GM19351 (cell line): ENCODE data around the gene LAMB3.
"Not testable (repeated sequence)": the region's sequence is repeated elsewhere in the genome, so short reads cannot be mapped to it uniquely, and the experiment has no call there.

Experiments used
- ATAC-seq: cut with Tn5 transposase; IDR thresholded peaks from one replicate; pipeline ENCODE4 v1.9.1; 2021; ENCODE audit warnings: mild to moderate bottlenecking, moderate library complexity; ENCODE audit not compliant: unreplicated experiment

The LAMB3 gene

GRCh38 chr1:209652121-209652735, at the start of gene LAMB3:
TSS of gene LAMB3 (minus strand) at chr1:209652425. CDS start at chr1:209650944, 1,481 bp downstream.
- ATAC-seq = no peak

- not testable (repeated sequence) for ATAC-seq
Measured at GRCh38 chr1:209700686-209701085, 48.5 kb upstream of the LAMB3 start.

GRCh38 chr1:209697126-209697525, 44.9 kb upstream of the LAMB3 start:
- no peak for ATAC-seq

GRCh38 chr1:209696673-209697072, 44.4 kb upstream of the LAMB3 start:
- no peak for ATAC-seq

GRCh38 chr1:209692745-209693504, 40.7 kb upstream of the LAMB3 start:
- peak; percentile 69 for ATAC-seq

- no peak for ATAC-seq
Measured at GRCh38 chr1:209692296-209692695, 40.1 kb upstream of the LAMB3 start.

GRCh38 chr1:209691237-209691636, 39.0 kb upstream of the LAMB3 start:
- ATAC-seq = no peak

- no peak for ATAC-seq
Measured at GRCh38 chr1:209689477-209689876, 37.3 kb upstream of the LAMB3 start.

- no peak for ATAC-seq
Measured at GRCh38 chr1:209688746-209689234, 36.6 kb upstream of the LAMB3 start.

- no peak for ATAC-seq
Measured at GRCh38 chr1:209686322-209686721, 34.1 kb upstream of the LAMB3 start.

- no peak for ATAC-seq
Measured at GRCh38 chr1:209685821-209686220, 33.6 kb upstream of the LAMB3 start.

GRCh38 chr1:209678981-209679539, 26.8 kb upstream of the LAMB3 start:
- ATAC-seq = no peak

- no peak for ATAC-seq
Measured at GRCh38 chr1:209675565-209676154, 23.4 kb upstream of the LAMB3 start.

GRCh38 chr1:209674957-209675564, 22.8 kb upstream of the LAMB3 start, which contains the start of gene G0S2:
TSS of gene G0S2 (plus strand) at chr1:209675412. CDS start at chr1:209675685, 273 bp downstream.
- ATAC-seq = no peak

- no peak for ATAC-seq
Measured at GRCh38 chr1:209673631-209674417, 21.6 kb upstream of the LAMB3 start.

GRCh38 chr1:209672705-209673630, 20.7 kb upstream of the LAMB3 start:
- peak; percentile 95 for ATAC-seq

GRCh38 chr1:209670441-209671082, 18.3 kb upstream of the LAMB3 start:
- ATAC-seq = no peak

GRCh38 chr1:209667708-209668107, 15.5 kb upstream of the LAMB3 start:
- no peak for ATAC-seq

- ATAC-seq = no peak
Measured at GRCh38 chr1:209667103-209667502, 14.9 kb upstream of the LAMB3 start.
